GM19328 (cell line): ENCODE measurements around the gene MAMSTR.

Source experiments
- ATAC-seq: cut with Tn5 transposase; IDR thresholded peaks from one replicate; pipeline ENCODE4 v1.9.1; 2021; ENCODE audit warnings: mild to moderate bottlenecking, moderate library complexity; ENCODE audit not compliant: unreplicated experiment

The MAMSTR gene

GRCh38 chr19:48668332-48668731 lies 51.2 kb downstream of the MAMSTR start:
- no peak for ATAC-seq

DNA sequence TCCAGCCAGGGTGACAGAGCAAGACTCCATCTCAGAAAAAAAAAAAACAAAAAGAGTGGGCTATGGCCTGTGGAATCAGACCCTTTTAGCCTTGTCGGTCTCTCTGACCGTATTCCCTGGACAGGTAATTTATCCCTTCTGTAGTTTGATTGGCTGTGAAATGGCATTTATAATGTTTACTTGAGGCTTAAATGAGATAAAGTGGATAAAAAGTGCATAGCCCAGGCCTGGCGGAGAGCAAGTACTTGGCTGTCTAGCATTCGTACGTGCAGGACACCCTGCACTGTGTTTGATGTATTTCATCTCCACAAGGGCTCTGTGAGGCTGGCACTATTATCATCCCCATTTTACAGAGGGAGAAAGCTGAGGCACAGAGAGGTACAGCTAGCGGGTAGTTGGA lies 53.7 kb downstream of the MAMSTR start:
- no peak for ATAC-seq

DNA sequence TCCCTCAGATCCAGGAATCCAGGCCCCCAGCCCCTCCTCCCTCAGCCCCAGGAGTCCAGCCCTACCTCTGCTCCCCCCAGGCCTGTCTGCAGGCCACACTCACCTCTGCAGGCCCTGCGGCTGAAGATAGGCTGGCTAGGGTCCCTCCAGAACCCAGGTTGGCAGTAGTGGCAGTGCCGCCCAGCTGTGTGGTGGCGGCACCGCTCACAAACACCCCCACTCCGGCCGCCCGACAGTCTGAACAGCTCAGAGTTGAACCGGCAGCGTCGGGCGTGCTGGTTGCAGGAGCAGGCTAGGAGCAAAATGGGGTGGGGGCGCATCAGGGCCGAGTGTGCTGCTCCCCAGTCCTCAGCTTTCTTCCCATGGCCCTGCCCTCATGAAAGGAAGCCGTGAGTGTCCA lies 55.0 kb downstream of the MAMSTR start:
- no peak for ATAC-seq

DNA sequence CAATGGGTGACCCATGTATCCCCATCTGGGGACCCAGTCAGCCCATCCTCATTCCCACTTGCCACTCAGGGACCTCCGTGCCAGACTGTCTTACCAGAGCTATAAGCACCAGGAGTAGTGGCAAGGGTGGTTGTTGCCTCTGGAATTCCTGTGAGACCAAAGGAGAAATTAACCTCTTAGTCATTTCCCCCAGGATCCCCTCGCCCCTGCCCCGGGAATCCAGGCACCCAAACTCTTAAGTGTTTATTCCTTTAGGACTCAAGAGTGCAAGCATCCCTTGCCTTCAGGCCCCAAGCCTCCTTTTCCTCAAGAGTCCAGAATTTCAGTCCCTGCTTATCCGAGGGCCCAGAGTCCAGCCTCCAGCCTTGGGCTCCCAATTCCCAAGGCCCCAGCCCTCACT lies 55.9 kb downstream of the MAMSTR start:
- no peak for ATAC-seq
